Activated CD8-positive, alpha-beta memory T cell treated with anti-CD3 and anti-CD28 coated beads for 48 hours (primary cell): ENCODE data around the gene LRRC10B.

ENCODE experiments used
- DNase-seq, 3 experiments: peaks; one replicate each; pipeline ENCODE4 v3.0.0-alpha.2; 2020; ENCODE audit warnings: low read depth in 2 of 3, low spot score in 2 of 3

The LRRC10B gene

DNA sequence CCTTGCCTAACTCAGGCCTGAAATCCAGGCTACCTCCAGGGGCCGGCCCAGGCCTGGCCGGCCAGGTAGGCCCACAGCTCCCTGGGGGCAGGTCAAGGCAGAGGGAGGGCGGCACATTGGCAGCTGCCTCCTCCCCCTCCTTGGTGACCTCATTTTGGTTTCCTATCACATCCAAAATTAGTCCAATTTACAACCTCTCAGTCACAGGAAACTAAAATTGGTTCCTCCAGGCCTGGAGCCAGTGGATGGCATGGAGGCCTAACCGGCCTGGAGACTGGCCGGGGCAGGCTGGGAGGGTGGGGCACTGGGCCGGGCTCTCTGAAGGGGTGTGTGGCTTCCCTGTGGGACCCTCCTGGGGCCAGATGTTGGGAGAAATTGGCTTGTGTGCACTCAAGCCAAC lies 35.9 kb downstream of the LRRC10B start:
- DNase-seq: no peak

DNA sequence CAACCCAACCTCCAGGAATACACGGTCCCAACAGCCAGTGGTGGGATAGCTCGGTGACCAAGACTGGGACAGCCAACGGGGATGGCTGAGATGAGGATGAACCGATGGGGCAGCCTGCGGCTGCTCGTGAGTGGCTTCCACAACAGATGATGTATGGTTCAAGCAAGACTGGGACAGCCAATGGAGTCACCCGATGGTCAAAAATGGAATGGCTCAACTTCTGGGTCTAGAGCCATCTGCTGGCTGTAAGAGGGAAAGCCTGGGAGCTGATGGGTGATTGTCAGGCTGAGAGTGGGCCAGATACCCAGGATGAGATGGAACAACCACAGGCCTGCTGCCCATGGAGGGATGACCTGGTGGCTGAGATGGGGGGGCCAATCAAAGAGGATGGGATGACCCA lies 36.8 kb downstream of the LRRC10B start:
- DNase-seq: no peak

DNA sequence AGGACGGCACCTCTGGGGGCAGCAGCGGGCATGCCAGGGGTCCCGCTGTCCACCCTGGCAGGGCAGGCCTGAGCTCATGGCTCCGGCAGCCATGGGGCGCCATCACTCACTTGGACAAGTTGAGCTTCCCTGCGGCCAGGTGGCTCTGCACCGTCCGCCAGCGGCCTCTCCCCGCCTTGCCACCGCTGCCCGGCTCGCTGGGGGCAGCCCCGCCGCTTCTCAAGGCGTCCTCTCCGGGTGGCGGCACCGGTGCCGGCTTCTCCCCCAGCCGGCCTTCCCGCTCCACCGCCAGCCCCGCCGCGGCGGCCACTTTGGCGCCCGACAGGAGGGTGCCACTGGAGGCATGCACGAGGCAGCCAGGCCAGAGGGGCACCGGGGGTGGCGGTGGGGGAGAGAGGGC lies 37.4 kb downstream of the LRRC10B start:
- no peak for DNase-seq

GRCh38 chr11:61546663-61547062 lies 38.1 kb downstream of the LRRC10B start:
- DNase-seq: no peak

- no peak for DNase-seq
Measured at GRCh38 chr11:61547246-61547645, 38.7 kb downstream of the LRRC10B start.

DNA sequence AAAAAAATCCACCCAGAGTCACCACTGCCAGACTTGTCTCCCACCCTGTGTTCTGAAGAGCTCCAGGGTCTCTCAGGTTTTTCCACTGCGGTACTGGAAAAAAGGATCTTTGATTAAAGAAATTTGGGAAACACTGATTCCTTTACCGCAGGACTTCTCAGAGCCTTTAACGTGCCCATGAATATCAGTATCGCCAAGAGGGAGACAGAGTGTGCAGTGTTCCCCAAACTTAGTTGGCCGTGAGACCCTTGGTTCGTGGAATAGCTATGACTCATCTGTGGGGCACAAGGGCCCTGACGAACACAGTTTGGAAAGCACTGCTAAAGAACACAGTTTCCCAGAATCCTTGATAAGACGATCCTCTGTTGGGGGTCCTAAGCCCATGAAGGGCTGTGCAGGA lies 40.6 kb downstream of the LRRC10B start:
- DNase-seq: no peak

- no peak for DNase-seq
Measured at GRCh38 chr11:61549662-61550568, 41.4 kb downstream of the LRRC10B start.

- no peak for DNase-seq
Measured at GRCh38 chr11:61550665-61551227, 42.2 kb downstream of the LRRC10B start.

DNA sequence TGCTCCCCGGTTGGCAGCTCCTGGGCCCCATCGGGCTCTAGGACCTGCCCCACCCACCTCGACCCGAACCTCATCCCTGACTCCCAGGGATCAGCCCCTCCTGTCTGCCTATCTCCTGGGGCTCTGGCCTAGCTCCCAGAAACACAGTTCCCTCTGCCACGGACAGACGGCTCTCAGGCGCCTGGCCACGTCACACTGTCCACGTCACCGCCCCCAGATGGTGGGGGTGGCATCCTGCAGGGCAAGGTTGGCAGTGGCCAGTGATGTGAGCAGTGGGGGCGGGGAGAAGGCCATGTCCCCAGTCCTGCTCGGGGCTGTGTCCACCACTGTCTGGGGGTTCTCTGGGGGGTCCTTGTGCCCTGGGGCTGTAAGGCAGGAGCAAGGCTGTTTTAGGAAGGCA lies 43.1 kb downstream of the LRRC10B start:
- DNase-seq: no peak

DNA sequence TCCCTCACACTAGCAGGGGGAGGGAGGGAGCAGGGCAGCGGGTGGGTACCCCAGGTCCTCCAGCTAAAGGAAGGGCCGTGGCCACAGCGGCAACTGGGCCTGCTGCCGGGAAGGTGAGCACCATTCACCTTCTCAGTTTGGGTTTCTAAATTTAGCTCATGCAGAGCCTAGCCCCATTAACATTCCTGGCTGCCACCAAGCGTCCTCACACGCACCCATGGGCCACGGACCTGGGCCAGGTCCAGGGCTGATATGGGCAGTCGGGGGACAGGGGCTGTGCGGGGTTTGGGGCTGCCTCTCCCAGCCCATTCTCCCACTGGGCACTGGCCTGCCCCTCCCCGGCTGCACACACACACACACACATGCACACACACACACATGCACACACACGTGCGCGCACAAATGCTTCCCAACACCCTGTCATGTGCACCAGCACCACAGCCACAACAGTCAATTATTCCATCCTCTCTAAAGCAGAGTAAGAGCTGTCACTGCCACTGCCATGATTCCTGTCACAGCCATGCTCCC lies 43.6 kb downstream of the LRRC10B start:
- no peak for DNase-seq

DNA sequence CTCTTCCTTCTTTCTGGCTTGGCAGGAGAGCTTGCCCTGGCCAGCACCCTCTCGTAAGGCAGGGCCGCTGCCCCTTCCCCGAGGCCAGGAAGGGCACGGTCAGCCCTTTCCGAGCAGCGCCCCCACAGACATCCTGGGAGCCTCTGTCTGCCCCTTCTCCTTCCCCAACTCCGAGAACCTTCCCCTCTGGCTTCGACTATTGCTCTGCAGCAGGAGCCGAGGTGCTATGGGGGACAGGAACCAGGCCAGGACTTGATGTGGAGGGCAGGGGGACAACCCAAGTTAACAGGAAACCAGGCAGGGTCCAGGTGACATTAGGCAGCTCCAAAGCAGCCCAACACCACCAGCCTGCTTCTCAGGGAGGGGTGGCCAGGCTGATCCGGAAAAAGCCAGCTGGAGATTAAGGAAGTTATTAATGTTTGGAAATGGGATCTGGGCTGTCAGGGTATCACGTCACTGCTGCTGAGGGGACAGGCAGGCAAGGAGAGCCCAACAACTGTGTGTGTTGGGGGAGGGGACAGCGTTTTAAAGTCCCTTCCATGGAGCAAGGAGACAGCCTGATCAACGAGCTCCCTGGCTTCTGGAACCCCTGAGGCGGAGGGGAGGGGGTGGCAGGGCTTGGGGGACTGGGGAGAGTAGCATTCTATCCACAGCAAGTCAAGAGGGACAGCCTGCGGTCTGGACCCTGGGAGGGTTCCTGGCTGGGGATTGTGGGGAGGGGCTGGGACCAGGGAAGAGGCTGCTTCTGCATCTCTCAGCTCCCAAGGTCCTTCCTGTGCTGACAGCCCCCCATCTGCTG lies 45.0 kb downstream of the LRRC10B start:
- DNase-seq: no peak

GRCh38 chr11:61554172-61554988 lies 45.8 kb downstream of the LRRC10B start:
- no peak for DNase-seq

- DNase-seq: no peak
Measured at GRCh38 chr11:61555051-61555969, 46.8 kb downstream of the LRRC10B start.

GRCh38 chr11:61555978-61556377 lies 47.4 kb downstream of the LRRC10B start:
- no peak for DNase-seq

- DNase-seq: no peak
Measured at GRCh38 chr11:61556621-61557020, 48.1 kb downstream of the LRRC10B start.
